Neural progenitor cell (in vitro differentiated cells): ENCODE measurements around the gene MAD1L1. TPM values are rescaled to one million over a fixed set of nuclear protein-coding genes. Genes with fewer than 3 reads are reported as not detected.
A peak's percentile ranks its signal among the peaks of the same experiment; 100 is the strongest.

ENCODE experiments used
- DNase-seq: peaks from one replicate; pipeline ENCODE4 v3.0.0-alpha.2; 2016; ENCODE audit warnings: low spot score
- H2AFZ ChIP-seq: fragments of 200-600 bp; sonication (generic); replicated peaks from 2 replicates; pipeline ENCODE4 v1.6.1; 2016; ENCODE audit warnings: antibody characterized with exemption
- H3F3A ChIP-seq: fragments of 200-600 bp; sonication (generic); 2 replicates; pipeline ENCODE4 v1.6.1; 2016; ENCODE audit warnings: antibody characterized with exemption, low read depth
- H3K27ac ChIP-seq: fragments of 200-600 bp; sonication (generic); 2 replicates; pipeline ENCODE4 v1.5.1; 2016; ENCODE audit warnings: mild to moderate bottlenecking
- H3K27me3 ChIP-seq: fragments of 200-600 bp; sonication (generic); 2 replicates; pipeline ENCODE4 v1.6.1; 2016; ENCODE audit warnings: mild to moderate bottlenecking, moderate library complexity
- H3K36me3 ChIP-seq: fragments of 200-600 bp; sonication (generic); 2 replicates; pipeline ENCODE4 v1.5.1; 2016
- H3K4me1 ChIP-seq: fragments of 200-600 bp; sonication (generic); 2 replicates; pipeline ENCODE4 v1.6.1; 2016; ENCODE audit warnings: mixed run types
- H3K4me2 ChIP-seq: fragments of 200-600 bp; sonication (generic); 2 replicates; pipeline ENCODE4 v1.6.1; 2016
- H3K4me3 ChIP-seq: fragments of 200-600 bp; sonication (generic); 2 replicates; pipeline ENCODE4 v1.5.1; 2016
- H3K79me2 ChIP-seq: fragments of 200-600 bp; sonication (generic); 2 replicates; pipeline ENCODE4 v1.6.1; 2016; ENCODE audit warnings: low read depth
- H3K9ac ChIP-seq: fragments of 200-600 bp; sonication (generic); 2 replicates; pipeline ENCODE4 v1.6.1; 2016
- H3K9me3 ChIP-seq: fragments of 200-600 bp; sonication (generic); 2 replicates; pipeline ENCODE4 v1.5.1; 2016; ENCODE audit warnings: low read depth
- H4K20me1 ChIP-seq: fragments of 200-600 bp; sonication (generic); 2 replicates; pipeline ENCODE4 v1.6.1; 2016; ENCODE audit warnings: low read depth
- H3K27ac Mint-ChIP-seq: 3 replicates; pipeline ENCODE4 v1.8.0; 2021; ENCODE audit warnings: mixed read lengths
- H3K27me3 Mint-ChIP-seq: 2 replicates; pipeline ENCODE4 v1.8.0; 2022; ENCODE audit warnings: low read depth, mild to moderate bottlenecking, inconsistent platforms, moderate library complexity, mixed read lengths; ENCODE audit not compliant: insufficient read depth
- H3K36me3 Mint-ChIP-seq: 3 replicates; pipeline ENCODE4 v1.8.0; 2021; ENCODE audit warnings: mixed read lengths
- H3K4me1 Mint-ChIP-seq: 3 replicates; pipeline ENCODE4 v1.8.0; 2021; ENCODE audit warnings: mixed read lengths
- H3K4me3 Mint-ChIP-seq: 3 replicates; pipeline ENCODE4 v1.8.0; 2021; ENCODE audit warnings: mild to moderate bottlenecking, moderate library complexity, mixed read lengths
- H3K9me3 Mint-ChIP-seq: 3 replicates; pipeline ENCODE4 v1.8.0; 2020; ENCODE audit warnings: mixed read lengths
- CTCF ChIP-seq: fragments of 200-600 bp; sonication (generic); IDR thresholded peaks from 2 replicates; pipeline ENCODE4 v1.5.1; 2017; ENCODE audit warnings: antibody characterized with exemption, mild to moderate bottlenecking
- EZH2 ChIP-seq: fragments of 200-600 bp; sonication (generic); IDR thresholded peaks from 2 replicates; pipeline ENCODE4 v1.6.1; 2017; ENCODE audit warnings: antibody characterized with exemption, mild to moderate bottlenecking, moderate library complexity
- EZH2phosphoT487 ChIP-seq: fragments of 200-600 bp; sonication (generic); IDR thresholded peaks from 2 replicates; pipeline ENCODE4 v1.6.1; 2017; ENCODE audit warnings: antibody characterized with exemption
- total RNA-seq: library from RNA; depleted of rRNA; stranded (reverse); fragments of >200 nt; gene quantifications from 2 replicates; pipeline ENCODE4 v1.2.3, GENCODE V29; 2015; ENCODE audit warnings: low replicate concordance

Gene MAD1L1
- 23.7 and 46.6 TPM in 2 replicates for total RNA-seq

GRCh38 chr7:2232766-2233520 is at the start of gene MAD1L1:
TSS of gene MAD1L1 (minus strand) at chr7:2232945. CDS start at chr7:2230133, 2,812 bp downstream.
- Histone ChIP-seq H3K4me1 (peaks cover 5% of the 10 kb centered on the region), H3K4me3 (peak within 1 kb of the TSS; percentile 92), H4K20me1 (peaks cover 31% of the 10 kb centered on the region), H3K36me3 (peaks cover 5% of the 10 kb centered on the region), H3K9ac (peak within 1 kb of the TSS; percentile 99), H3K4me2 (peak within 1 kb of the TSS; percentile 92), H2AFZ (peak within 1 kb of the TSS; percentile 84), H3K27ac (peak within 1 kb of the TSS; percentile 48), H3F3A (peaks cover 26% of the 10 kb centered on the region), H3K27me3 (no peaks in the 10 kb centered on the region), H3K79me2 (peaks cover 46% of the 10 kb centered on the region), H3K9me3 (no peaks in the 10 kb centered on the region)
- DNase-seq = peak; percentile 96
- Mint-ChIP-seq H3K27ac (peak within 1 kb of the TSS; percentile 97), H3K4me1 (peaks cover 18% of the 10 kb centered on the region), H3K27me3 (peaks cover 3% of the 10 kb centered on the region), H3K36me3 (peaks cover 13% of the 10 kb centered on the region), H3K4me3 (peak within 1 kb of the TSS; percentile 96), H3K9me3 (no peaks in the 10 kb centered on the region)
- TF ChIP-seq CTCF = no peak
- TF ChIP-seq EZH2phosphoT487 = no peak
- no peak for TF ChIP-seq EZH2

GRCh38 chr7:2282185-2282751 is 49.5 kb upstream of the MAD1L1 start:
- TF ChIP-seq EZH2 = no peak
- no peak for TF ChIP-seq CTCF
- no peak for TF ChIP-seq EZH2phosphoT487
- no peak for DNase-seq
- peaks cover 6% of the 10 kb centered on the region for H3K4me1 ChIP-seq
- H3K27me3 ChIP-seq = no peaks in the 10 kb centered on the region
- H3K4me2 ChIP-seq = no peak overlapping the region
- H3K36me3 ChIP-seq = no peaks in the 10 kb centered on the region
- peaks cover 27% of the 10 kb centered on the region for H3K79me2 ChIP-seq
- H3F3A ChIP-seq = no peaks in the 10 kb centered on the region
- peaks cover 3% of the 10 kb centered on the region for H3K27me3 Mint-ChIP-seq
- no peaks in the 10 kb centered on the region for H3K9me3 ChIP-seq
- H2AFZ ChIP-seq = no peak overlapping the region
- no peaks in the 10 kb centered on the region for H3K9me3 Mint-ChIP-seq
- H3K4me1 Mint-ChIP-seq = peaks cover 33% of the 10 kb centered on the region
- peaks cover 13% of the 10 kb centered on the region for H4K20me1 ChIP-seq
- H3K9ac ChIP-seq = no peak overlapping the region
- H3K27ac Mint-ChIP-seq = peak overlapping the region; percentile 93
- H3K27ac ChIP-seq = peak overlapping the region; percentile 53
- H3K36me3 Mint-ChIP-seq = no peaks in the 10 kb centered on the region
- H3K4me3 Mint-ChIP-seq = no peak overlapping the region
- no peak overlapping the region for H3K4me3 ChIP-seq

- H3K9ac ChIP-seq = no peak overlapping the region
- H3K27me3 ChIP-seq = no peaks in the 10 kb centered on the region
- no peak overlapping the region for H3K4me3 Mint-ChIP-seq
- H3K4me1 Mint-ChIP-seq = peaks cover 40% of the 10 kb centered on the region
- peak overlapping the region; percentile 93 for H3K27ac Mint-ChIP-seq
- H3K9me3 Mint-ChIP-seq = no peaks in the 10 kb centered on the region
- H3K4me3 ChIP-seq = no peak overlapping the region
- H3K79me2 ChIP-seq = peaks cover 27% of the 10 kb centered on the region
- H3K9me3 ChIP-seq = no peaks in the 10 kb centered on the region
- peaks cover 13% of the 10 kb centered on the region for H4K20me1 ChIP-seq
- no peak overlapping the region for H3K4me2 ChIP-seq
- no peaks in the 10 kb centered on the region for H3K36me3 ChIP-seq
- TF ChIP-seq CTCF = no peak
- no peak for TF ChIP-seq EZH2phosphoT487
- TF ChIP-seq EZH2 = no peak
- no peak overlapping the region for H2AFZ ChIP-seq
- DNase-seq = no peak
- H3K4me1 ChIP-seq = peaks cover 6% of the 10 kb centered on the region
- H3K27ac ChIP-seq = no peak overlapping the region
- peaks cover 3% of the 10 kb centered on the region for H3K27me3 Mint-ChIP-seq
- no peaks in the 10 kb centered on the region for H3K36me3 Mint-ChIP-seq
- H3F3A ChIP-seq = no peaks in the 10 kb centered on the region
Observed at GRCh38 chr7:2281541-2281940, 48.8 kb upstream of the MAD1L1 start.
